ENCODE measurements around the gene ECI1. TPM values are rescaled to one million over a fixed set of nuclear protein-coding genes. Genes with fewer than 3 reads are reported as not detected.

ECI1 gene, protein sequence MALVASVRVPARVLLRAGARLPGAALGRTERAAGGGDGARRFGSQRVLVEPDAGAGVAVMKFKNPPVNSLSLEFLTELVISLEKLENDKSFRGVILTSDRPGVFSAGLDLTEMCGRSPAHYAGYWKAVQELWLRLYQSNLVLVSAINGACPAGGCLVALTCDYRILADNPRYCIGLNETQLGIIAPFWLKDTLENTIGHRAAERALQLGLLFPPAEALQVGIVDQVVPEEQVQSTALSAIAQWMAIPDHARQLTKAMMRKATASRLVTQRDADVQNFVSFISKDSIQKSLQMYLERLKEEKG
- 10 to 100 TPM; 32.4 to 96.5 (median 49.8) TPM for total RNA-seq

- no peak for TF ChIP-seq CTCF (IDR thresholded peaks at IDR 0.05; ENCODE audit: low read depth)
These were observed at the start of gene ECI1 for GRCh38 chr16:2251296-2252111. Gene ECI1 (minus strand): TSS chr16:2251587. CDS start chr16:2251566, 21 bp downstream.

- TF ChIP-seq CTCF (IDR thresholded peaks at IDR 0.05; ENCODE audit: low read depth) = no peak
These were observed 48.5 kb upstream of the ECI1 start for GRCh38 chr16:2299915-2300192.

DNA sequence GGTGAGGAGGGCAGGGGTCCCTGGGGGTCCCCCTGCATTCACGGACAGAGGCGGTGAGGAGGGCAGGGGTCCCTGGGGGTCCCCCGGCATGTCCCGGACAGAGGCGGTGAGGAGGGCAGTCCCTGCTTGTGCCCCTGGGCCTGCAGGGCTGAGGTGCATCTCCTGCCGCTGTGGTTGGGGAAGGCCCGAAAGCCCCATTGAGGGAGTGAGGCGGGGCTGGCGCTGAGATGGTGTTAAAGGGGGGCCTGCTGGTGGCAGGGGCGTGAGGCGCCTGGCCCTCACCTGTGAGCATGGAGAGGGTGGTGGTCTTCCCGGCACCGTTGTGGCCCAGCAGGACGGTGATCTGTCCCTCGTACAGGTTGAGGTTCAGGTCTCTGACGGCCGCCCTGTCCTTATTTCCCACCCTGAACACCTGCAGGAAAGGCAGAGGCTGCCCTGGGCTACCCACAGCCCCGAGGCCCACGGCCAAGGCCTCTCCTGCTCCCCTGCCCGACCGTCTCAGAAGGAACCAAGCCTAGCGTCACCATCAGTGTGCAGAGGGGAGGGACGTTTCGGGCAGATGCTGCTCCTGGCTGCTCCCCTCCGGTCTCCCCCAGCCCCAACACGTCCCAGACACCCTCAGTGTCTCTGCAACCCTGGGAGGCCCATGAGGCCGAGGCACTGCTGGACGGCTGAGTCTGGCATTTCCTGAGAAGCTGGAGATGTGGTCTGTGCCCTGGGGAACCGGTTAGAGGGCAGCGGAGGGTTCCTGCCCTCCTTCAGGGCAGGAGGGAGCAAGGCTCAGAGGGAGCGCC is 47.9 kb upstream of the ECI1 start:
- no peak for TF ChIP-seq CTCF (IDR thresholded peaks at IDR 0.05; ENCODE audit: low read depth)

- no peak for TF ChIP-seq CTCF (IDR thresholded peaks at IDR 0.05; ENCODE audit: low read depth)
These were observed 47.2 kb upstream of the ECI1 start for GRCh38 chr16:2298621-2299020.

DNA sequence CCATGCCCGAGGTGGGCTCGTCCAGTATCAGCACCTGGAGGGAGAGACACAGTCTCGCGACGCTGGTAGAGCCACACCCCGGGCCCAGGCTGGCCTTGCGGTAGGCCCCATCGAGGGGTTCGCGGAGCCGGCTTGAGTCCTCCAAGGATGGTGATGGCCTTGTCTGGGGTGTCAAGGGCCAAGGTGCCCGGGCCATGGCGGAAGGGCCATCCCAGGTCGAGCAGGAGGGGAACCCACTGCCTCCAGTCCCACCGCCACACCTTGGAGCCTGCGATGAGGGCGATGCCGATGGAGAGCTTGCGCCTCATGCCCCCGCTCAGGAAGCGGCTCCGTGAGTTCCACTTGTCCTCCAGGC is 46.1 kb upstream of the ECI1 start:
- no peak for TF ChIP-seq CTCF (IDR thresholded peaks at IDR 0.05; ENCODE audit: low read depth)

DNA sequence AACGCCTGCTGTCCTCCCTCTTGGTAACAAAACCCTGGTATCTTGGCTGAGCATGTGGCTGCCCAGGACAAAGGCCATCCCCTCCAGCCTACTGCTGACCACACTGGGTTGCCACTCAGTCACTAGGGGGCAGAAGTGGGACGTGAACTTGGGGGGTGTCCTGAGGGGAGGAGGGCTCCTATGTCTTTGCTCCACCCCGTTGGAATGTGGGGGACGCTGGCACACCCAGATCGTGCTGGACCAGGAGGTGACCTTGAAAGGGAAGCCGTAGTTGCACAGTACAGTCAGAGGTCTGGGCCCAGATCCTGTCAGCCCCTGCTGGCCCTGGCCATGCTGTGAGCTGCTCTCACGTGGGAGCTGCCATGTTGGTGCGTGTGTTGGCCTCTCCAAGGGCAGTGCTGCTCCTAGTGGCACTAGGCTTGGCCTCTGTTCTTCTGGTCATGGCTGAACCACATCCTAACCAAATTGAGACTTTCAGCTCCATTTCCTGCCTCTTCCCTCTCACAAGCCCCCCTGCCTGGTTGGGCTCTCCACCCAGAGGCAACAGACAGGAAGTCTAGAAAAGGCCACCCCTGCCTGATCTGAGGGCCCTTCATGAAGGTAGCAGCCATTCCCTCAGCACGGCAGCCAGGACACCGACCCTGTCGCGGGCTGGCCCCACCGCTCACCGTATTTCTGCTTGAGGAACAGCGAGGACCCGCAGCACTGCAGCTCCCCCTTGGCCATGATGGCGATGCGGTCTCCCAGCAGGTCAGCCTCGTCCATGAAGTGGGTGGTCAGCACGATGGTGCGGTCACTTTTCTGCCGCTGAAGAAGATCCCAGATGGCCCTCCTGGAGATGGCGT is 45.5 kb upstream of the ECI1 start:
- no peak for TF ChIP-seq CTCF (IDR thresholded peaks at IDR 0.05; ENCODE audit: low read depth)

Data from subcutaneous adipose tissue (tissue), 4 donors.